Lower leg skin (tissue), 4 donors: ENCODE measurements around the gene PRDM13. TPM values are rescaled to one million over a fixed set of nuclear protein-coding genes. Genes with fewer than 3 reads are reported as not detected.
A peak's percentile ranks its signal among the peaks of the same experiment; 100 is the strongest.

ENCODE experiments used
- DNase-seq, 2 donors: peaks; one replicate each; pipeline ENCODE4 v3.0.0-alpha.2; 2019; ENCODE audit warnings: low spot score in 2 of 2
- H3K4me3 ChIP-seq: fragments of 200-600 bp; sonication (generic); 2 replicates; pipeline ENCODE4 v1.5.1; 2017; ENCODE audit warnings: mild to moderate bottlenecking, low read depth; ENCODE audit not compliant: poor library complexity, severe bottlenecking
- CTCF ChIP-seq, 3 donors: fragments of 450-650 bp; IDR thresholded peaks; one replicate each; pipeline ENCODE4 v1.5.1; 2016; ENCODE audit warnings: antibody characterized with exemption in 3 of 3, mild to moderate bottlenecking in 3 of 3, moderate library complexity in 2 of 3
- POLR2A ChIP-seq, 2 donors: fragments of 450-650 bp; IDR thresholded peaks; one replicate each; pipeline ENCODE4 v1.6.1; 2016 to 2017; ENCODE audit warnings: antibody characterized with exemption in 2 of 2, mild to moderate bottlenecking in 1 of 2, moderate library complexity in 1 of 2
- WGBS, 2 donors: methylation state at CpG; one replicate each; pipeline ENCODE4 v1.1.5; 2018; 5-methylcytosine and 5-hydroxymethylcytosine counted together
- intact Hi-C: fragments of 100-400 bp; cut with DNase I; formaldehyde crosslinking; loops from one replicate; pipeline ENCODE4 v1.15.0; 2023; ENCODE audit warnings: low total_unique reads
- total RNA-seq, 4 donors: library from RNA; depleted of rRNA; stranded (reverse); fragments of >200 nt; gene quantifications; one replicate each; pipeline ENCODE4 v1.1.0, GENCODE V29; 2016

Gene PRDM13
- total RNA-seq = under 1 TPM in 1 of 4 donors, not detected in 3; 0.10 TPM

- no peak for DNase-seq
- H3K4me3 ChIP-seq = no peak within 1 kb of the TSS
- 5 to 8% methylated on average over 23 to 49 of the region's 54 CpGs for WGBS, 2 donors
- intact Hi-C loops = no loop called here
- no peak for TF ChIP-seq POLR2A (IDR thresholded peaks at IDR 0.05)
- TF ChIP-seq CTCF (IDR thresholded peaks at IDR 0.05) = no peak
Measured at GRCh38 chr6:99606656-99607415, at the start of gene PRDM13. Gene PRDM13, plus strand, starts transcription at chr6:99606833. Its CDS starts 202 bp downstream, at chr6:99607035.

DNA sequence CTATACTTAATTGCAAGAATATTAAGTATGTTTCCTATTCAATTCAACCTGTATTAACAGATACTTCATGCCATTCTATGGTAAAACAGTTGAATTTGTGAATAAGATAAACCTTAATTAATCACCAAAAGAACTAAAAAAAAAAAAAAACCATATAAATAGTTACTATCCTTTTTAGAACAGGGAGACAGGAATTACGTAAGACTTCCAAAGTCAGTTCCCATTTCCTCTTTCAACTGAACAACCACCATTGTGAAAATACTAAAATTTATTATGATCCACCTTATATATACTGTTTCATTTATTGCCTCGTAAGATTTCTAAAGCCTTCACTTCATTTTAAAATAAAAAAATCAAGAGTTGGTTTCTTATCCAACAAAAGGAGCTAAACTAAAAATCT is 47.6 kb upstream of the PRDM13 start:
- WGBS, 2 donors = 89 to 93% methylated on average over 2 of the region's 2 CpGs
- no peak for TF ChIP-seq POLR2A (IDR thresholded peaks at IDR 0.05)
- TF ChIP-seq CTCF (IDR thresholded peaks at IDR 0.05) = no peak
- H3K4me3 ChIP-seq = no peak overlapping the region
- DNase-seq = no peak
- intact Hi-C loops = no loop called here

DNA sequence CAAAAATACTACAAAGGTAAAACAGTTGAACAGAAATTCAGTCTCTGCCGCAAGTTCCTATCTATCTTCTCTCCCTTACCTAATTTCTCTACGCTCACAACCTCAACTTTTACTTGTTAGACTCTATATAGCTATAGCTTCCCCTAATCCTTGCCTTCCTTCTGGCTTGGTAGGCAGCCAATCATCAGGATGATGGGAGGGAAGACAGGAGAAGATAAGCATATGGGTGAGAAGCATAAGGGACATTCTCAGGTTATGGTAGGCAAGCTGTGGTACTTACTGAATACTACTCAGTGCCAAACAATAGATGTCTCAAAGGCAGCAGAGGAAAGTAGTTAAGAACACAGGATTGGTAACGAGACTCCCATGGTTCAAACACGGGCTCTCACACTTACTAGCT is 46.0 kb upstream of the PRDM13 start:
- no peak overlapping the region for H3K4me3 ChIP-seq
- DNase-seq = no peak
- no peak for TF ChIP-seq POLR2A (IDR thresholded peaks at IDR 0.05)
- TF ChIP-seq CTCF (IDR thresholded peaks at IDR 0.05) = no peak
- intact Hi-C loops = no loop called here
- 97% methylated on average over 4 of the region's 4 CpGs for WGBS, 2 donors

DNA sequence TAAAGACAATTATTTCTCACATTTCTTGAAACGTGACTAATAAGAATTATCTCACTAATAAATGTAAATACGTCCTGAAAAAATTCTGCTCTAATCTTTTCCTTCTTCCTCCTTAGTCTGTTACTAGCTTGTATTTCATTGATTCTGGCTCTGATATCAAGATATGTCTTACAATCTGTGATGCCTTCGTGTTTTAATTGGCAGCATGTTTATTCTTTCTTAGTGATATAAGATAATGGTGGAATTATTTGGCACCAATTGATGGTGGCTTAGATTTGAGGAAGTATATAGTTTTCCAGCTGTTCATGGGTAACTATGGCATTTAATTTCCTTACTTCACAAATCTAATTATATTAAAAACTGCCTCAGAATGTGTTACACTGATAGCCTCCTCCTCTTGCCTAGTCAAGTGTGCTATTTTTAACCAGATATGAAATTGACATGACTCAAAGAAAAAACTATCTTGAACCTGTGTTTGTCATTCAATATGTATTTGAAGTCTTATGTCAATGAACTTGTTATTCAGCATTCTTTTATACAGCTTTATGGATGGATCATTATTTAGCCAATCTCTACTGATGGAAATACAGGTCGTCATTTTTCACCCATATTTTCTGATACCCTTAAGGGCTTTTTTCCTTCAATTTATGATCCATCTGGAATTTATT is 43.4 kb upstream of the PRDM13 start:
- WGBS, 2 donors = 38 to 39% methylated on average over 4 of the region's 4 CpGs
- intact Hi-C loops = no loop called here
- H3K4me3 ChIP-seq = no peak overlapping the region
- no peak for DNase-seq
- no peak for TF ChIP-seq POLR2A (IDR thresholded peaks at IDR 0.05)
- no peak for TF ChIP-seq CTCF (IDR thresholded peaks at IDR 0.05)

DNA sequence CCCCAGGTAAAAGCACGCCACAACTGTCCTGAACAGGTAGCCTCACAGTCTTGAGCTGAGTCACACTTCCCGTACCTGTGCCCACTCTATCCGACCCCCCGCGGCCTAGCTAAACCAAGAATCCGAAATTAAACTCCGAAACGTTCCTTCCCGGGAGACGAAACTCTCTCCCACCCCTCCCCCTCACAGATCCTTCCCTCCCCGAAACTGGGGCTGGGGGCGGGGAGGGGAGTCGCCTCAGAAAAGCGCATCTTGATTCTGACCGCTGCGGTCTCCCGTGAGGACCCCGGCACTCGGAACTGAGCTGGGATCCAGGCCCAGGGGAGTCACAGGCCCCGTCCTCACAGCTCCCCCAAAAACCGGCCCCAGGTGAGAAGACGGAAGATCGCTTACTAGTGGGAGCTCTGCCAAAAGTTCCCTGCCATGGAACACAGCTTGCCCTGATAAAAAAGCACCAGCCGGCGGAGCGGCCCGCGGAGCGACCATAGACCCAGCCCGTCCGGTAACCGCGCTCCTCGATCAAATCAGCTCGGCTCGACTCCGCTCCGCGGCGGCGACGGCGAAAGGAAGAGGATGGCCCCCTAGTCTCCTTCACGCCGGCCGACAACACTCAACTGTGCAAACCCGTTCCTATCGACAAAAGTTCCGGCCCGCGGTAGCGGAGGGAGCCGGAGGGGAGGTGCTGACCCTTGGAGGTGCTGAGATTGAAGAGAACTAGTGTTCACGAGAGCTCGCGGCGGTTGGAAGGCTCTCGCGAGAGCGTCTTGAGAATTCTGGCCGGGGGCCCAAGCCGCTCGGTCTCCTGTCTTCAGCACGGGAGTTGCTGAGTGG is 38.3 kb upstream of the PRDM13 start, which contains the start of gene CCNC:
Gene CCNC (minus strand): TSS at position 558 of the 831 bp plus-strand sequence. CDS start 133 bp downstream, at position 425.
- intact Hi-C loops = no loop called here
- peak; percentile 93 to 99 for DNase-seq
- 0 to 1% methylated on average over 50 to 59 of the region's 64 CpGs for WGBS, 2 donors
- TF ChIP-seq POLR2A (IDR thresholded peaks at IDR 0.05) (no peak), CTCF (IDR thresholded peaks at IDR 0.05) (no peak)
- H3K4me3 ChIP-seq = peak within 1 kb of the TSS; percentile 93
